HAP-1 (cell line): ENCODE data around the gene MTFR2.

ENCODE experiments used
- DNase-seq, 2 experiments: peaks; one replicate each; pipeline ENCODE4 v3.0.0-alpha.2; 2016 to 2020; ENCODE audit warnings: low spot score in 2 of 2
- H3K27me3 ChIP-seq: fragments of 250-450 bp; sonication (Bioruptor Pico); 2 replicates; pipeline ENCODE4 v1.5.1; 2020; ENCODE audit warnings: low read depth, mild to moderate bottlenecking, moderate library complexity
- H3K36me3 ChIP-seq: fragments of 250-450 bp; sonication (Bioruptor Pico); replicated peaks from 2 replicates; pipeline ENCODE4 v1.5.1; 2020; ENCODE audit warnings: mild to moderate bottlenecking
- H3K4me1 ChIP-seq: fragments of 250-450 bp; sonication (Bioruptor Pico); 2 replicates; pipeline ENCODE4 v1.5.1; 2020; ENCODE audit warnings: mild to moderate bottlenecking
- H3K4me3 ChIP-seq: fragments of 250-450 bp; sonication (Bioruptor Pico); 2 replicates; pipeline ENCODE4 v1.5.1; 2020; ENCODE audit warnings: mild to moderate bottlenecking, moderate library complexity
- H3K9me3 ChIP-seq: fragments of 250-450 bp; sonication (Bioruptor Pico); 2 replicates; pipeline ENCODE4 v1.5.1; 2020; ENCODE audit warnings: mild to moderate bottlenecking, moderate library complexity
- in situ Hi-C: fragments of 300-500 bp; cut with MboI; formaldehyde crosslinking; loops from 3 replicates; pipeline ENCODE4 v1.14.3; 2020; ENCODE audit warnings: low sequenced_read_pairs, inconsistent platforms, mixed read lengths

MTFR2 gene

DNA sequence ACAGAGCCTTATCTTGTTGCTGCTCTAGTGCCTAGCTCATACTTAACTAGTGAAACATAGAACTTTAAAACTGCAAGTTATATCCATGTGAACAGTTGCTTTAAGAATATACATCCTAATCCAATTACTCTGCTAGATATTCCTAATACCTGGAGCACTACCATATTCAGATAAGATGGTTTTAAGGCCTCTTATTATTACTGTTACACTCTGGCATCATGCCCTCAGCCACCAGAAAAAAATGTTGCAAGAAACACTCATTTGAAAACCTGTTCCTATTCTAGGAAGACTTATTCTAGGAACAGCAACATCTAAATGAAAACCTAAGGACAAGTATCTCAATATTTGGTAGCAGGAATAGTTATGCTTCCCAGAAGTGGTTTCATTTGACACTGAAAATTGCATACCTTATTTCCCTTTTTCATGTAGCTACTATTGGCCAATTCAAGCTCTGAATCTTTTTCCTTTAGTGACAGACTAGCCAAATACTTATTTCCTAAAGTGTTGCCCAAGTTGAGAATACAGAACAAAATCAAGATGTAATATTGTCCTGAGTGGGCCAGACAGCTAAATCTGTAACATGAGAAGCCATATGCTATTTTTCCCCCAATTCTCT is 4.8 kb upstream of the MTFR2 start:
- in situ Hi-C loops, result no loop called here
- peaks cover 34% of the 10 kb centered on the region for H3K36me3 ChIP-seq
- H3K27me3 ChIP-seq, result no peaks in the 10 kb centered on the region
- no peak overlapping the region for H3K4me3 ChIP-seq
- H3K9me3 ChIP-seq, result no peaks in the 10 kb centered on the region
- H3K4me1 ChIP-seq, result peaks cover 14% of the 10 kb centered on the region
- no peak for DNase-seq

DNA sequence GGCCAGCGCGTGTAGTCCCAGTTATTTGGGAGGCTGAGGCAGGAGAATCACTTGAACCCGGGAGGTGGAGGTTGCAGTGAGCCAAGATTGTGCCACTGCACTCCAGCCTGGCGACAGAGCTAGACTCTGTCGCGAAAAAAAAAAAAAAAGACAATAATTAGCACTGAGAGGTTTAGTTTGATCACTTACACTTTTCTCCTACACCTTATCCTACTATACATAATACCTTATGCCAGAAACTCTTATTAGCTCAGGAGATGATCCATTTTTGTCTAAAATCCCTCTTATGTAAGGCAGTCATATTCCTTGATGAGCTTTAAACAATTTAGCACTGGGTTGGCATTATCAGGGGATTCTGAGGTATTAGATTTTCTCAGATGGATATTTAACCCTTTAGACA is 3.6 kb upstream of the MTFR2 start:
- peaks cover 18% of the 10 kb centered on the region for H3K4me1 ChIP-seq
- no peaks in the 10 kb centered on the region for H3K9me3 ChIP-seq
- in situ Hi-C loops, result no loop called here
- no peaks in the 10 kb centered on the region for H3K27me3 ChIP-seq
- DNase-seq, result no peak
- H3K36me3 ChIP-seq, result peaks cover 22% of the 10 kb centered on the region
- no peak overlapping the region for H3K4me3 ChIP-seq

DNA sequence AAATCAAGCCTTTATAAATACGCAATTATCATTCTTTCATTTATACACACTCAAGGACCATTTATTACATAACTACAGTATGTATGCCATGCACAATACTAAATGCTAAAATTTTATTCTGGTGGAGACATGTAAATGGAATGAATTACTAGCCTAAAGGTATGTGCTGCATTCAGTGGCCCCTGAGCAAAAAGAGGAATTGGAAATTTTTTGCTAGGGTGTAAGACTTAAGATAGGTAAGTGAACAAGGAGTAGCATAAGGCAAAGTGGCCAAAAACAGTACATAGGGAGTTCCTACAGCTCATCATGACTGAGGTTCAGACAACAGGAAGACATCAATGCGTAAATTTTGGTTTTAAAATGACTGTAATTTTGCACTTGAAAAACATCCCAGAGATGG is 2.3 kb upstream of the MTFR2 start:
- H3K9me3 ChIP-seq, result no peaks in the 10 kb centered on the region
- H3K36me3 ChIP-seq, result peaks cover 16% of the 10 kb centered on the region
- no peaks in the 10 kb centered on the region for H3K27me3 ChIP-seq
- no peak overlapping the region for H3K4me3 ChIP-seq
- DNase-seq, result no peak
- peaks cover 22% of the 10 kb centered on the region for H3K4me1 ChIP-seq
- in situ Hi-C loops, result no loop called here

DNA sequence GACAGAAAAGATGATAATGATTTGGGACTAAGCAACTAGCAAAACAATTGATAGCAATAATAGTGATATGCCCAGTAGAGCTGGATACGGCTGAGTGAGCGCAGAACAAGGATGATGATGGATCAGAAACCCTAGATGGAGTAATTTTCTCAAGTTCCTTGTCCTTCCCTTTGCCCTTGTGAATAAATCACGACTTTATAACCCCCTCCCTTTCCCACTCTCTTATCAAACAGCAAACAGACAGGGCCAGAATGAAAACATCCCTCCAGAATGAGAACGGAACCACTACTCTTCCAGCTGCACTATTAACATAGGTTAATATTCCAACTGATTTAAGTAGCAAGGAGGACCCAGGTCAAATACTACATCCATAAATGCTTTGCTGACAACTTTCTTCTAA is 1.3 kb upstream of the MTFR2 start:
- Histone ChIP-seq H3K4me3 (peak overlapping the region; percentile 85), H3K27me3 (no peaks in the 10 kb centered on the region), H3K36me3 (peaks cover 7% of the 10 kb centered on the region), H3K4me1 (peaks cover 22% of the 10 kb centered on the region), H3K9me3 (no peaks in the 10 kb centered on the region)
- in situ Hi-C loops, result no loop called here
- no peak for DNase-seq

DNA sequence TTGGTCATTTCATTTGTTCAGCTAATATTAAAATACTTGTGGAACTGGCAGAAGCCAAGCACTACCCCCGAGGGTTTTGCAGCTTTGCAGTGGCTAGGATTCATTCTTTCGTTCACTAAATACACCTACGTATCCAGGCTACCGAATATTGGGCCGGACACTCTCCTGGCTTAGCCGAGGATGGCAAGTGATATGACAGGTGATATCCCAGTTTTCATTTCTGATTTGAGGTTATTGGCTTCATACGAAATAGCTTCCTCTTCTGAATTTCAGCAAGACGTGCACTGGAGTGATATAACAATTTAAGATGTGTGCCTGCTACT is 536 bp upstream of the MTFR2 start:
- no peak for DNase-seq
- peaks cover 7% of the 10 kb centered on the region for H3K36me3 ChIP-seq
- no peaks in the 10 kb centered on the region for H3K27me3 ChIP-seq
- in situ Hi-C loops, result no loop called here
- peak overlapping the region; percentile 85 for H3K4me3 ChIP-seq
- H3K4me1 ChIP-seq, result peaks cover 22% of the 10 kb centered on the region
- no peaks in the 10 kb centered on the region for H3K9me3 ChIP-seq

DNA sequence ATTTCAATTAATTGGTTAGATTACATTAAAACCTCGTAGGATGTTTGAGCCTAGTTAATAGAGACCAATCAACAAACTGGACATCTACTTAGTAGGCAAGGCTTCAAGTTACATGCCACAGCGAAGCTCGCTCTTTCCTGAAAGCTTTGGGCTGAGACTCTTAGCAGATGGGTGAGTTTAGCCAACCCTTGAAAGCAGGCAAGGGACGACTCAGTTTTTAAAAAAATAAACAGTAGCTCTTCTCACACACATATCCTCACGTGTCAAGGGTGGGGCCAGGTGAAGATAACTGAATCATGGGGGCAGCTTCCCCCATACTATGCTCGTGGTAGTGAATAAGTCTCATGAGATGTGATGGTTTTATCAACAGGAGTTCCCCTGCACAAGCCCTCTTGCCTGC is 775 bp downstream of the MTFR2 start:
- DNase-seq, result peak in 1 of 2 experiments; percentile 23
- Histone ChIP-seq H3K27me3 (no peaks in the 10 kb centered on the region), H3K36me3 (peaks cover 11% of the 10 kb centered on the region), H3K4me1 (peaks cover 16% of the 10 kb centered on the region), H3K9me3 (no peaks in the 10 kb centered on the region), H3K4me3 (peak overlapping the region; percentile 85)
- in situ Hi-C loops, result no loop called here

DNA sequence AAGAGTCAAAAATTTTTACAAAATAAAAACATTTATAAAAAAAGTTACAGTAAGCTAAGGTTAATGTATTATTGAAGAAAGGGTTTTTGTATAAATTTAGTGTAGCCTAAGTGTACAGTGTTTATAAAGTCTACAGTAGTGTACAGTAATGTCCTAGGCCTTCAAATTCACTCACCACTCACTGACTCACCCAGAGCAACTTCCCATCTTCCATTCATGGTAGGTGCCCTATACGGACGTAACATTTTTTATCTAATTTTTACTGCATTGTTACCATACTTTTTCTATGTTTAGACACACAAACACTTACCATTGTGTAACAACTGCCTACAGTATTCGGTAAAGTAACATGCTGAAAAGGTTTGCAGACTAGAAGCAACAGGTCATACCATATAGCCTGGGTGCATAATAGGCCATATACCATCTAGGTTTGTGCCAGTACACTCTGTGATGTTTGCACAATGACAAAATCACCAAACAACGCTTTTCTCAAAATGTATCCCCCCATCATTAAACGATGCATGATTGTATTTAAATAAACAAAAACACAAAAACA is 6.0 kb downstream of the MTFR2 start:
- no peaks in the 10 kb centered on the region for H3K27me3 ChIP-seq
- H3K9me3 ChIP-seq, result no peaks in the 10 kb centered on the region
- peaks cover 8% of the 10 kb centered on the region for H3K4me1 ChIP-seq
- no peak for DNase-seq
- in situ Hi-C loops, result no loop called here
- no peak overlapping the region for H3K4me3 ChIP-seq
- H3K36me3 ChIP-seq, result peaks cover 33% of the 10 kb centered on the region

DNA sequence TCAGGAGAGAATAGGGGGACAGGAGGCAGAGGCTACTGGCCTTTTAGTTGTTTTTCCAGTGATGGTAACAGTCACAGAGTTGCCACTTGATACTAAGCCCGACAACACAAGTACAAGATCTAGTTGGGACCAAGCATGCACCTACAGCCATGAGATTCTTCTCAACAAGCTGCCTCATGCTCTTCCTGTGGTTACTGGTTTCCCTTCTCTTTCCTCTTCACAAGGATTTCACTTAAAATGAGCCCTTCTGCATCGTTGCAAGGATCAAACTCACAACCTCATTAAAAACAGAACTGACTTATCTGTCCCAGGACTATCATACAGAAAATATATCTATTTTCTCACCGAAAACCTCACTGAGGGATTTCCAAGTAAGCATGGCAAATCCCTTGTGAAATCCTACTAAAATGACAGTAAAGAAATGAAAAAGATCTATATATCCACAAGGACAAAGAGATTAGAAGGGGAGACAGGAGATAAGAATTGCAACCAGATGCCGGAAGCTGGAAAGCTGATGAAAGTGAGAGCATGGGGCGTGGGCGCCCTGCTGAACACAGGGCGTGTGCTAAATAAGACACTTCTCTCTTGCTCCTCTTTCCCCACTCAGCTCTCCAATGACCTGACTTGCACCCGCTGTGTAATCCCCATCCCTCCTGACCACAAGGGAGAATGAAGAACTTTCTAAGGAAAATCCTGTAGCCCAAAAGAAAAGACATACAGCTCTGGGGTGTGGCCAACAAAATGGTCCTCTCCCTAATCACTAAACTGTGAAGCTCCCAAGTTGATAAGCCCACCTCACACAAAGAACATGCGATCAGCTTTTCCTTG is 13.4 kb downstream of the MTFR2 start:
- Histone ChIP-seq H3K4me1 (no peaks in the 10 kb centered on the region), H3K36me3 (peaks cover 24% of the 10 kb centered on the region), H3K4me3 (no peak overlapping the region), H3K9me3 (no peaks in the 10 kb centered on the region), H3K27me3 (no peaks in the 10 kb centered on the region)
- in situ Hi-C loops, result no loop called here
- DNase-seq, result no peak

DNA sequence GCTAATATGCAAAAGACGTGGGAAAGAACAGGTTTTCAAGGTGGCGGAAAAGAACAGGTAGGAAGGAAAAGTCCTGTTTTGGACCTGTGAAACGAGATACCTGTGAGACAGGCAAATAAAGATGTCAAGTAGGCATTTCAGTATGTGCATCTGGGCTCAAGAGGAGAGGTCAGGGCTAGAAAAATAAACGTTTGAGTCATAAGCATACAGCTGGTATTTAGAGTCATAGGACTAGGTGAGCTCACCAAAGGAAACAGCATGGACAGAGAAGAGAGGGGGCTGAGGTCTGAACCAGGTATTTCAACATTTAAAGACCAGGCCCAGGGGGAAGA is 14.9 kb downstream of the MTFR2 start:
- in situ Hi-C loops, result no loop called here
- Histone ChIP-seq H3K36me3 (peaks cover 20% of the 10 kb centered on the region), H3K4me1 (no peaks in the 10 kb centered on the region), H3K9me3 (no peaks in the 10 kb centered on the region), H3K4me3 (no peak overlapping the region), H3K27me3 (no peaks in the 10 kb centered on the region)
- DNase-seq, result no peak

DNA sequence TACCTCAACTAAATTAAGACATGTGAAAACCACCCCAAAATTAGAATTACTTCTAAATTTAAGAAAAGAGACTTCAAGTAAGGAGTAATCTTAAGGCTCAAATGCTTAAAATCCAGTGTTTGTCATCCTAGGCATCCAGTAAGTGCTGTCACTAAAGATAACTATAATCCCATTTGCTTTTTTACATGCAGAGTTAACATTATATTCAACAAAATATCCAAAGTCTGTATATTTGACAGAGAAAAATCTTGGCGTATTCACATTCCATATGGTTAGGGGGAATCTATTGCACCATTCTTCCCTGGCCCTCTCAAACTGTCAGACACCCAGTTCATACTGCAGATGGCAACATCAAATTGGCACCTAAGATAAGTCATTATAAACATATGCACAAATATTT is 17.4 kb downstream of the MTFR2 start:
- H3K36me3 ChIP-seq, result peaks cover 7% of the 10 kb centered on the region
- in situ Hi-C loops, result no loop called here
- no peak for DNase-seq
- H3K27me3 ChIP-seq, result no peaks in the 10 kb centered on the region
- no peaks in the 10 kb centered on the region for H3K4me1 ChIP-seq
- H3K9me3 ChIP-seq, result no peaks in the 10 kb centered on the region
- no peak overlapping the region for H3K4me3 ChIP-seq

DNA sequence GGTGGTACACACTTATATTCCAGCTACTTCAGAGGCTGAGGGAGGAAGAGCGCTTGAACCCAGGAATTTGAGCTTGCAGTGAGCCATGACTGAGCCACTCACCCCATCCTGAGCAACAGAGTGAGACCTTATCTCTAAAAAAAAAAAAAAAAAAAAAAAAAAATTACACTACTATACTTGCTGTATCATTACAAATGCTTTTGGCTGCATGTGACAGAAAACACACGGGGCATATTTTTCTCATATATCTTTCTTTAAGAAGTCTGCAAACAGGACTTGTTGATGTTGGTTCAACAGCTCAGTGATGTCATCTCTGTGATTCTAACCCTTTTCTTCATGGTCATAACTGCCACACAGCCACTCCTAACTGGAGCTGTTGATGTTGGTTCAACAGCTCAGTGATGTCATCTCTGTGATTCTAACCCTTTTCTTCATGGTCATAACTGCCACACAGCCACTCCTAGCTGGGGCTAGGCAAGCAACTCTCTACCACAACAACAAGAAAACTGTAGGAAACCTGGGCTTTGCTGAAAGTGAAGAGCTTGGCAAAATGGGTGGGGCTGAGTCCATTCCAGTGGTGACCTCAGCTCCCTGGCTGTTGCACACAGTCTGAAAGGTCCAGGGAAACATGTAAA is 19.8 kb downstream of the MTFR2 start:
- no peak for DNase-seq
- peaks cover 3% of the 10 kb centered on the region; the same call in 1 of the 2 replicates for H3K36me3 ChIP-seq
- H3K4me3 ChIP-seq, result no peak overlapping the region
- H3K9me3 ChIP-seq, result no peaks in the 10 kb centered on the region
- no peaks in the 10 kb centered on the region for H3K27me3 ChIP-seq
- 0 out of 2 replicates have a peak, but pooled peaks cover 2% of the 10 kb centered on the region for H3K4me1 ChIP-seq
- in situ Hi-C loops, result no loop called here

DNA sequence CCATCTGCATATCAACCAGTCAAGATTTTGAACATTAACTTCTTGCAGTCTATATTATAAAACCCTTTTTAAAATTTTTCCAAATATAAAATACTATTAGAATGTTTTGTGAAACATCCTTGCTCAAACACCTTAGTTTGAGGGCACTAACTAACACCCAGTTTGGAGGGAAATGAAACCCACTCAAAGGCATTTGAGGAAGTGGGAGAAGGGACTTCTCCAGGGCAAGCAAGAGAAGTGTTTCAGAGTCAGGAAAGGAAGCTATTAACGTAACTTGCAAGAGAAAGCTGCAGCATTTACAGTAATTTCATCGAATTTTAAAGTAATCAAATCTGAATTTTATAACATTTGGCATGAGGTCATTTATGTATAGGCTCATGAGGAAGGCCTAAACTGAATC is 21.3 kb downstream of the MTFR2 start:
- Histone ChIP-seq H3K4me1 (0 out of 2 replicates have a peak, but pooled peaks cover 2% of the 10 kb centered on the region), H3K27me3 (no peaks in the 10 kb centered on the region), H3K9me3 (no peaks in the 10 kb centered on the region), H3K36me3 (peaks cover 3% of the 10 kb centered on the region; the same call in 1 of the 2 replicates), H3K4me3 (no peak overlapping the region)
- DNase-seq, result no peak
- in situ Hi-C loops, result loop anchor here (10.0 kb wide), 1 partner anchor 694 kb away; no protein-coding TSS in a partner anchor

DNA sequence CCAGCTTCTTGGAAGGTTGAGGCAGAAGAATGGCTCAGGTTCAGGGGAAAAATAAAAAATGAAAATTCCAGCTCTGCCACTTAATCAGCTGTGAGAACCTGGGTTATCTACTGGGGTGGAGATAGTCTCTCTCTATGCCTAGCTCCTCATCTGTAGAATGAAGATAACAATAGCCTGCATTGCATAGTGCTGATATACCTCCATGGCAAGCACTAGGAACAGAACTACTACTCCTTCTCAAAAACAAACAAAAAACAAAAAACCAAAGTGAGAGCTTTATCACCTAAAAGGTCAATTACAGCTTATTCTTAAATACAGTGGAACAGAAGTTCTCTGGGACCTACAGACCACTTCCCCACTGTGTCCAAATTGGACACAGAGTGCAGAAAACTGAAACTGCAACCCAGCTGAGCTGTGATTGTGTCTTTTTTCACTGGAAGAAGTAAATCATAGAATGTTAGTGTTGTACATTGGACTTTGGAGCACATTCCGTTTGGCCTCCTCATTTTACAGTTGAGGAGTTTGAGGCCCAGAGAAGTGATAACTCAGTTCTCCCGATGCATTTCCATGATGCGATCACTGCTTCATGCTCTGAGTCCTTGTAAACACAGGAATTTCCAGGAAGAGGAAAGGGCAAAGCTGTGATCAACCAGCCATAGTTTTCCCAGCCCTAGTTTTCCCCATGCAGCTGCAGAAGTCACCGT is 23.3 kb downstream of the MTFR2 start:
- no peaks in the 10 kb centered on the region for H3K36me3 ChIP-seq
- H3K27me3 ChIP-seq, result no peaks in the 10 kb centered on the region
- no peak for DNase-seq
- in situ Hi-C loops, result loop anchor here (10.0 kb wide), 1 partner anchor 692 kb away; no protein-coding TSS in a partner anchor
- H3K4me3 ChIP-seq, result no peak overlapping the region
- no peaks in the 10 kb centered on the region for H3K9me3 ChIP-seq
- 0 out of 2 replicates have a peak, but pooled peaks cover 2% of the 10 kb centered on the region for H3K4me1 ChIP-seq
